Uterine smooth muscle cell (primary cell): ENCODE results near the gene ATP1B4. TPM values are rescaled to one million over a fixed set of nuclear protein-coding genes. Genes with fewer than 3 reads are reported as not detected.

ENCODE experiments used
- total RNA-seq: library from RNA; depleted of rRNA; stranded (reverse); fragments of >200 nt; gene quantifications from 2 replicates; pipeline ENCODE4 v1.2.3, GENCODE V29; 2014

The ATP1B4 gene
- total RNA-seq: not detected in 2 replicates

GRCh38 chrX:120361764-120362305, at the start of gene ATP1B4:
TSS of gene ATP1B4 (plus strand) at chrX:120362089. CDS start at chrX:120362169, 80 bp downstream.

Other genes starting within 250 kb of the ATP1B4 start
- gene RHOXF1, start 246.2 kb upstream of the ATP1B4 start, total RNA-seq: not detected in 2 replicates
- not detected in 2 replicates for gene RHOXF2, start 203.5 kb upstream of the ATP1B4 start, total RNA-seq
- gene ZBTB33, start 111.3 kb upstream of the ATP1B4 start, total RNA-seq: 10.5 and 12.2 TPM in 2 replicates
- not detected in 2 replicates for gene TMEM255A, start 50.6 kb upstream of the ATP1B4 start, total RNA-seq
- 116 and 175 TPM in 2 replicates for gene LAMP2, start 107.2 kb downstream of the ATP1B4 start, total RNA-seq
- 37.3 and 42.0 TPM in 2 replicates for gene CUL4B, start 198.9 kb downstream of the ATP1B4 start, total RNA-seq
- 30.6 and 48.9 TPM in 2 replicates for gene MCTS1, start 242.0 kb downstream of the ATP1B4 start, total RNA-seq